CD4-positive, CD25-positive, alpha-beta regulatory T cell (primary cell): Measurements from ENCODE around the gene KRTAP3-1. TPM values are rescaled to one million over a fixed set of nuclear protein-coding genes. Genes with fewer than 3 reads are reported as not detected.

Source experiments
- ATAC-seq, 2 donors: fragments of 150-1000 bp; cut with Tn5 transposase; one replicate each; pipeline ENCODE4 v1.10.0; 2021; ENCODE audit warnings: low read depth in 2 of 2, moderate number of reproducible peaks in 2 of 2, moderate library complexity in 1 of 2
- DNase-seq, 3 donors: peaks; one replicate each; pipeline versions ENCODE4 v3.0.0 to v3.0.0-alpha.2; 2012 to 2022; ENCODE audit warnings: mixed read lengths in 1 of 3
- H3K27ac ChIP-seq: one replicate; pipeline ENCODE4 v1.7.0; 2013; ENCODE audit warnings: mild to moderate bottlenecking, low read length; ENCODE audit not compliant: insufficient read depth, poor library complexity, severe bottlenecking
- H3K27me3 ChIP-seq: one replicate; pipeline ENCODE4 v1.7.0; 2013; ENCODE audit warnings: low read length; ENCODE audit not compliant: control insufficient read depth, insufficient read depth
- H3K36me3 ChIP-seq: one replicate; pipeline ENCODE4 v1.7.0; 2013; ENCODE audit warnings: mild to moderate bottlenecking, low read length, moderate library complexity; ENCODE audit not compliant: control insufficient read depth, insufficient read depth
- H3K4me1 ChIP-seq: 2 replicates; pipeline ENCODE4 v1.7.0; 2013; ENCODE audit warnings: mild to moderate bottlenecking, low read length; ENCODE audit not compliant: insufficient read depth, control insufficient read depth, poor library complexity, severe bottlenecking
- H3K4me3 ChIP-seq: one replicate; pipeline ENCODE4 v1.7.0; 2013; ENCODE audit warnings: low read depth, mild to moderate bottlenecking, low read length, moderate library complexity
- H3K9me3 ChIP-seq, 2 experiments: 1 replicate in 1 of 2; 2 replicates in 1 of 2; pipeline ENCODE4 v1.7.0; 2013; ENCODE audit warnings: low read length in 2 of 2, mild to moderate bottlenecking in 1 of 2, moderate library complexity in 1 of 2; ENCODE audit not compliant: control insufficient read depth in 2 of 2
- H3K27ac Mint-ChIP-seq, 3 donors: one replicate each; pipeline ENCODE4 v1.8.0; 2020 to 2022; ENCODE audit warnings: mild to moderate bottlenecking in 3 of 3, mixed read lengths in 3 of 3, moderate library complexity in 2 of 3
- H3K27me3 Mint-ChIP-seq: one replicate; pipeline ENCODE4 v1.8.0; 2022; ENCODE audit warnings: mild to moderate bottlenecking, mixed read lengths
- H3K36me3 Mint-ChIP-seq: one replicate; pipeline ENCODE4 v1.8.0; 2020; ENCODE audit warnings: mixed read lengths
- H3K4me1 Mint-ChIP-seq, 4 donors: one replicate each; pipeline ENCODE4 v1.8.0; 2020 to 2022; ENCODE audit warnings: mixed read lengths in 4 of 4, mild to moderate bottlenecking in 1 of 4
- H3K4me3 Mint-ChIP-seq, 4 donors: one replicate each; pipeline ENCODE4 v1.8.0; 2020 to 2022; ENCODE audit warnings: mild to moderate bottlenecking in 4 of 4, mixed read lengths in 4 of 4, moderate library complexity in 3 of 4
- H3K9me3 Mint-ChIP-seq, 7 donors: one replicate each; pipeline ENCODE4 v1.8.0; 2020 to 2022; ENCODE audit warnings: mixed read lengths in 7 of 7, mild to moderate bottlenecking in 3 of 7, moderate library complexity in 2 of 7
- polyA plus RNA-seq, 4 donors: library from polyadenylated mRNA; unstranded; fragments of 300-500 nt; fragmentation: Illumina TruSeq; gene quantifications; one replicate each; pipeline ENCODE4 v1.2.3, GENCODE V29; 2021
- total RNA-seq: library from RNA; stranded (reverse); gene quantifications from one replicate; pipeline ENCODE4 v1.2.3, GENCODE V29; 2022

The KRTAP3-1 gene
- total and polyA plus RNA-seq, 5 donors from 2014 or later: not detected

- peaks cover 0 to 1% (median 0%) of the 10 kb centered on the region in 7 donors for H3K9me3 Mint-ChIP-seq
- Histone ChIP-seq H3K9me3 (no peaks in the 10 kb centered on the region), H3K4me3 (no peak overlapping the region), H3K27me3 (peaks cover 5% of the 10 kb centered on the region), H3K4me1 (no peaks in the 10 kb centered on the region), H3K36me3 (no peaks in the 10 kb centered on the region), H3K27ac (no peak overlapping the region)
- no peak for DNase-seq
- peaks cover 43% of the 10 kb centered on the region for H3K27me3 Mint-ChIP-seq
- no peak overlapping the region for H3K4me3 Mint-ChIP-seq
- peaks cover 0 to 3% (median 0%) of the 10 kb centered on the region in 4 donors for H3K4me1 Mint-ChIP-seq
- no peak for ATAC-seq
- no peak overlapping the region for H3K27ac Mint-ChIP-seq
- H3K36me3 Mint-ChIP-seq: no peaks in the 10 kb centered on the region
Observed at GRCh38 chr17:40967582-40967981, 41.3 kb downstream of the KRTAP3-1 start.

DNA sequence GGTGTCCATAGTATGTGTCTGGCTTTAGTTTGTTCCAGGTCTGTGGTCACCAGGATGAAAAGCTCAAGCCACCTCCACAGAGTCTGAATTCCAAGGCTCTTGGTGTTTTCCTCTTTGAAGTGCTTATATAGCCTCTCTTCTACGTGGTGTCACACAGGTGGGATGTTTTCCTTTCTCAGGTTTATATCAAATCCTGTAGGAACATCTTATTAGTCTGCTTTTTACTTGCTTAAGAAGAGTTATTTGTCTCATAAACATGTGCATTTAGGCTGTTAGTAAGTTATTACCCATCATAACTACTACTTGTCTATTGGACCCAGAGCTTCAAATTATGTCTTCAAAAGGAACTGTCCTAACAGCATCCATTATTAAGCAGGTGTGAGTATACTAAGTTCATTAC, 42.1 kb downstream of the KRTAP3-1 start, which contains the start of gene KRT39:
KRT39 (minus strand) TSS at position 101 of the 400 bp plus-strand sequence; CDS start at position 9, 92 bp downstream.
- Mint-ChIP-seq H3K27ac (no peak within 1 kb of the TSS), H3K9me3 (peaks cover 0 to 1% (median 0%) of the 10 kb centered on the region in 7 donors), H3K27me3 (peaks cover 39% of the 10 kb centered on the region), H3K4me1 (peaks cover 0 to 3% (median 0%) of the 10 kb centered on the region in 4 donors), H3K4me3 (no peak within 1 kb of the TSS), H3K36me3 (no peaks in the 10 kb centered on the region)
- Histone ChIP-seq H3K4me1 (no peaks in the 10 kb centered on the region), H3K27ac (no peak within 1 kb of the TSS), H3K4me3 (no peak within 1 kb of the TSS), H3K36me3 (no peaks in the 10 kb centered on the region), H3K9me3 (no peaks in the 10 kb centered on the region), H3K27me3 (peaks cover 4% of the 10 kb centered on the region)
- ATAC-seq: no peak
- DNase-seq: no peak

DNA sequence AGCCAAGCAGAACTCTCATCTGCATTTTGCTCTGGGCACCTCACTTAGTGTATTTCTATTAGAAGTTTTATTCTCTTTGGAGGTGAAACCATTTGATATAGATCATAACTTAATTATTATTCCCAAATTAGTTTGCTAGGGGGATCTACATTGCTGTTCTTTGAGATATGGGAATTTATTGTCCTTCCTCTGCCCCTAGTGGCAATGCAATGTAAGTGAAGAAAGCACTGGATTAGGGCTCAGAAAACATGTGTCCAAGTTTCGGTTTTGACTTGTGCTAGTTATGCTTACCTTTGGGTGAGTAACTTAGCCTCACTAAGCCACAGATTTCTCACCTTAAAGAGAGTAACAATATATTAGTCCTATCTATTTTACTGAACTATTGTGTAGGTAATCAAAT, 45.1 kb downstream of the KRTAP3-1 start:
- Histone ChIP-seq H3K27me3 (peaks cover 11% of the 10 kb centered on the region), H3K9me3 (no peaks in the 10 kb centered on the region), H3K36me3 (no peaks in the 10 kb centered on the region), H3K4me1 (no peaks in the 10 kb centered on the region), H3K4me3 (no peak overlapping the region), H3K27ac (no peak overlapping the region)
- Mint-ChIP-seq H3K9me3 (no peaks in the 10 kb centered on the region), H3K36me3 (no peaks in the 10 kb centered on the region), H3K4me3 (no peak overlapping the region), H3K27ac (no peak overlapping the region), H3K27me3 (peaks cover 44% of the 10 kb centered on the region), H3K4me1 (peaks cover 0 to 3% (median 0%) of the 10 kb centered on the region in 4 donors)
- DNase-seq (peak in 2 of 3 donors; percentile 6 to 29), ATAC-seq (no peak)

DNA sequence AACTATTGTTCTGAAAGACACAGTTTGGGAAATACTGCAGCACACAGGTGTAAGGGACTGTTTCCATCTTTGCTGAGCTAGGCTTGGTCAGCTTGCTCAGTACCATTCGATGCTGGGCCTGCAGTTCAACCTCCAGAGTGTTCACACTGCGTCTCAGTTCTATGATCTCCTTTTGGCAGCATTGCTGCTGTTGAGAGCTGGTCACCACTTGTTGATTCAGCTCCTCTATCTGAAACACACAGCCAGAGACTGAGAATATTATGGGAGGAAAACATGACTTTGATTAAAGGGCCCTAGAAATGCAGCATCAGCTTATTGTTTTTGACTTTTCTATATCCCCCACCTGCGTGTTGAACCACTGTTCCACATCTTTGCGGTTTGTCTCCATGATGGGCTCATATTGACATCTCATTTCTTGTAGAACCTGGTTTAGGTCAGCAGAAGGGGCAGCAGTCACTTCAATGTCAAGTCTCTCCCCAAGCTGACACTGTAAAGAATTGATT, 46.8 kb downstream of the KRTAP3-1 start:
- peaks cover 37% of the 10 kb centered on the region for H3K27me3 Mint-ChIP-seq
- no peaks in the 10 kb centered on the region for H3K4me1 ChIP-seq
- no peaks in the 10 kb centered on the region for H3K36me3 ChIP-seq
- H3K9me3 Mint-ChIP-seq: peaks cover 0 to 2% (median 0%) of the 10 kb centered on the region in 7 donors
- H3K36me3 Mint-ChIP-seq: no peaks in the 10 kb centered on the region
- H3K4me3 Mint-ChIP-seq: no peak overlapping the region
- H3K9me3 ChIP-seq: no peaks in the 10 kb centered on the region
- DNase-seq: no peak
- peaks cover 11% of the 10 kb centered on the region for H3K27me3 ChIP-seq
- no peak overlapping the region for H3K27ac ChIP-seq
- no peak overlapping the region for H3K27ac Mint-ChIP-seq
- H3K4me3 ChIP-seq: no peak overlapping the region
- peaks cover 0 to 3% (median 0%) of the 10 kb centered on the region in 4 donors for H3K4me1 Mint-ChIP-seq
- ATAC-seq: no peak

- no peaks in the 10 kb centered on the region for H3K36me3 ChIP-seq
- H3K4me1 ChIP-seq: no peaks in the 10 kb centered on the region
- no peak overlapping the region for H3K4me3 ChIP-seq
- Mint-ChIP-seq H3K4me1 (peaks cover 0 to 3% (median 0%) of the 10 kb centered on the region in 4 donors), H3K9me3 (peaks cover 0 to 2% (median 0%) of the 10 kb centered on the region in 7 donors), H3K36me3 (no peaks in the 10 kb centered on the region), H3K27ac (no peak overlapping the region), H3K4me3 (no peak overlapping the region), H3K27me3 (peaks cover 33% of the 10 kb centered on the region)
- peaks cover 11% of the 10 kb centered on the region for H3K27me3 ChIP-seq
- no peaks in the 10 kb centered on the region for H3K9me3 ChIP-seq
- DNase-seq: no peak
- no peak overlapping the region for H3K27ac ChIP-seq
- ATAC-seq: no peak
Observed at GRCh38 chr17:40961591-40961990, 47.3 kb downstream of the KRTAP3-1 start.

DNA sequence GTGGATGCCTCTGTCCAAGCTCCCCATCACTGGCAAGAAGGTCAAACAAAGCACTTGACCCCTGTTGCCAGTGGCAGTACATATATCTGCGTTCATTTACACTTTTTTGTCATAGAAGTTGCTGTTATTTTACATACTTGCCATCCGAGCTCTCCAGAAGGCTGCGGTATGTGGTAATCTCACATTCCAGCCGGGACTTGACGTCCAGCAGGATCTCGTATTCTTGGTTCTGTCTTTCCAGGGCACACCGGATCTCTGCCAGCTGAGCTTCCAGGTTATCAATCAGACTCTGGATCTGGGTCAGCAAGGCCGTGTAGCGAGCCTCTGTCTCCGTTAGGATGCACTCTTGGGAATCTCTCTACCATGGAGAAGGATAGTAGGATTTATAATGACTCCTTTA, 48.8 kb downstream of the KRTAP3-1 start:
- no peak for ATAC-seq
- no peaks in the 10 kb centered on the region for H3K36me3 ChIP-seq
- no peak for DNase-seq
- Mint-ChIP-seq H3K9me3 (peaks cover 0 to 2% (median 0%) of the 10 kb centered on the region in 7 donors), H3K4me3 (no peak overlapping the region), H3K27ac (no peak overlapping the region), H3K36me3 (no peaks in the 10 kb centered on the region), H3K27me3 (peaks cover 30% of the 10 kb centered on the region), H3K4me1 (peaks cover 0 to 3% (median 0%) of the 10 kb centered on the region in 4 donors)
- H3K4me1 ChIP-seq: no peaks in the 10 kb centered on the region
- H3K27ac ChIP-seq: no peak overlapping the region
- H3K27me3 ChIP-seq: peaks cover 11% of the 10 kb centered on the region
- no peaks in the 10 kb centered on the region for H3K9me3 ChIP-seq
- no peak overlapping the region for H3K4me3 ChIP-seq

Other genes with a start within 250 kb of the KRTAP3-1 start
Only the 30 nearest of the 37 such genes appear.
- not detected for gene KRT28, start 209.2 kb downstream of the KRTAP3-1 start, total RNA-seq
- not detected for gene KRT28, start 209.2 kb downstream of the KRTAP3-1 start, polyA plus RNA-seq
- 28.1 TPM for gene KRT10, start 186.5 kb downstream of the KRTAP3-1 start, total RNA-seq
- 100 to 1,000 TPM; 125 to 172 (median 148) TPM for gene KRT10, start 186.5 kb downstream of the KRTAP3-1 start, polyA plus RNA-seq
- gene KRT12, start 141.9 kb downstream of the KRTAP3-1 start, total RNA-seq: not detected
- not detected for gene KRT12, start 141.9 kb downstream of the KRTAP3-1 start, polyA plus RNA-seq
- gene KRT20, start 123.9 kb downstream of the KRTAP3-1 start, total RNA-seq: not detected
- not detected for gene KRT20, start 123.9 kb downstream of the KRTAP3-1 start, polyA plus RNA-seq
- gene KRT23, start 71.5 kb downstream of the KRTAP3-1 start, total RNA-seq: not detected
- not detected for gene KRT23, start 71.5 kb downstream of the KRTAP3-1 start, polyA plus RNA-seq
- gene KRT39, start 42.2 kb downstream of the KRTAP3-1 start, total RNA-seq: not detected
- not detected for gene KRT39, start 42.2 kb downstream of the KRTAP3-1 start, polyA plus RNA-seq
- not detected for gene KRT40, start 24.8 kb downstream of the KRTAP3-1 start, total RNA-seq
- gene KRT40, start 24.8 kb downstream of the KRTAP3-1 start, polyA plus RNA-seq: not detected
- gene KRTAP3-3, start 15.0 kb downstream of the KRTAP3-1 start, total RNA-seq: not detected
- not detected for gene KRTAP3-3, start 15.0 kb downstream of the KRTAP3-1 start, polyA plus RNA-seq
- not detected for gene KRTAP3-2, start 9.2 kb downstream of the KRTAP3-1 start, total RNA-seq
- gene KRTAP3-2, start 9.2 kb downstream of the KRTAP3-1 start, polyA plus RNA-seq: not detected
- not detected for gene KRTAP1-5, start 18.1 kb upstream of the KRTAP3-1 start, total RNA-seq
- not detected for gene KRTAP1-5, start 18.1 kb upstream of the KRTAP3-1 start, polyA plus RNA-seq
- not detected for gene KRTAP1-4, start 21.1 kb upstream of the KRTAP3-1 start, total RNA-seq
- not detected for gene KRTAP1-4, start 21.1 kb upstream of the KRTAP3-1 start, polyA plus RNA-seq
- gene KRTAP1-3, start 25.7 kb upstream of the KRTAP3-1 start, total RNA-seq: not detected
- not detected for gene KRTAP1-3, start 25.7 kb upstream of the KRTAP3-1 start, polyA plus RNA-seq
- not detected for gene KRTAP1-1, start 32.3 kb upstream of the KRTAP3-1 start, total RNA-seq
- gene KRTAP1-1, start 32.3 kb upstream of the KRTAP3-1 start, polyA plus RNA-seq: not detected
- not detected for gene KRTAP2-1, start 38.2 kb upstream of the KRTAP3-1 start, total RNA-seq
- gene KRTAP2-1, start 38.2 kb upstream of the KRTAP3-1 start, polyA plus RNA-seq: not detected
- gene KRTAP2-2, start 46.1 kb upstream of the KRTAP3-1 start, total RNA-seq: not detected
- not detected for gene KRTAP2-2, start 46.1 kb upstream of the KRTAP3-1 start, polyA plus RNA-seq
- not detected for gene KRTAP2-3, start 51.0 kb upstream of the KRTAP3-1 start, total RNA-seq
- gene KRTAP2-3, start 51.0 kb upstream of the KRTAP3-1 start, polyA plus RNA-seq: not detected
- gene KRTAP2-4, start 56.8 kb upstream of the KRTAP3-1 start, total RNA-seq: not detected
- not detected for gene KRTAP2-4, start 56.8 kb upstream of the KRTAP3-1 start, polyA plus RNA-seq
- not detected for gene KRTAP4-7, start 75.0 kb upstream of the KRTAP3-1 start, total RNA-seq
- not detected for gene KRTAP4-7, start 75.0 kb upstream of the KRTAP3-1 start, polyA plus RNA-seq
- not detected for gene KRTAP4-8, start 89.0 kb upstream of the KRTAP3-1 start, total RNA-seq
- gene KRTAP4-8, start 89.0 kb upstream of the KRTAP3-1 start, polyA plus RNA-seq: not detected
- gene KRTAP4-16, start 93.1 kb upstream of the KRTAP3-1 start, total RNA-seq: not detected
- gene KRTAP4-16, start 93.1 kb upstream of the KRTAP3-1 start, polyA plus RNA-seq: not detected
- gene KRTAP4-9, start 96.3 kb upstream of the KRTAP3-1 start, total RNA-seq: not detected
- gene KRTAP4-9, start 96.3 kb upstream of the KRTAP3-1 start, polyA plus RNA-seq: not detected
- not detected for gene KRTAP4-11, start 109.2 kb upstream of the KRTAP3-1 start, total RNA-seq
- gene KRTAP4-11, start 109.2 kb upstream of the KRTAP3-1 start, polyA plus RNA-seq: not detected
- not detected for gene KRTAP4-12, start 115.1 kb upstream of the KRTAP3-1 start, total RNA-seq
- not detected for gene KRTAP4-12, start 115.1 kb upstream of the KRTAP3-1 start, polyA plus RNA-seq
- not detected for gene KRTAP4-6, start 131.4 kb upstream of the KRTAP3-1 start, total RNA-seq
- not detected for gene KRTAP4-6, start 131.4 kb upstream of the KRTAP3-1 start, polyA plus RNA-seq
- not detected for gene KRTAP4-5, start 140.7 kb upstream of the KRTAP3-1 start, total RNA-seq
- not detected for gene KRTAP4-5, start 140.7 kb upstream of the KRTAP3-1 start, polyA plus RNA-seq
- gene KRTAP4-4, start 151.6 kb upstream of the KRTAP3-1 start, total RNA-seq: not detected
- gene KRTAP4-4, start 151.6 kb upstream of the KRTAP3-1 start, polyA plus RNA-seq: not detected
- not detected for gene KRTAP4-3, start 159.1 kb upstream of the KRTAP3-1 start, total RNA-seq
- gene KRTAP4-3, start 159.1 kb upstream of the KRTAP3-1 start, polyA plus RNA-seq: not detected
- gene KRTAP4-2, start 169.1 kb upstream of the KRTAP3-1 start, total RNA-seq: not detected
- gene KRTAP4-2, start 169.1 kb upstream of the KRTAP3-1 start, polyA plus RNA-seq: not detected
- gene KRTAP4-1, start 175.8 kb upstream of the KRTAP3-1 start, total RNA-seq: not detected
- not detected for gene KRTAP4-1, start 175.8 kb upstream of the KRTAP3-1 start, polyA plus RNA-seq
- gene KRTAP9-1, start 180.8 kb upstream of the KRTAP3-1 start, total RNA-seq: not detected
- gene KRTAP9-1, start 180.8 kb upstream of the KRTAP3-1 start, polyA plus RNA-seq: not detected